ENCODE results near the gene NEU2. TPM values are rescaled to one million over a fixed set of nuclear protein-coding genes. Genes with fewer than 3 reads are reported as not detected.

Gene NEU2
- polyA plus RNA-seq, 3 donors = not detected

DNA sequence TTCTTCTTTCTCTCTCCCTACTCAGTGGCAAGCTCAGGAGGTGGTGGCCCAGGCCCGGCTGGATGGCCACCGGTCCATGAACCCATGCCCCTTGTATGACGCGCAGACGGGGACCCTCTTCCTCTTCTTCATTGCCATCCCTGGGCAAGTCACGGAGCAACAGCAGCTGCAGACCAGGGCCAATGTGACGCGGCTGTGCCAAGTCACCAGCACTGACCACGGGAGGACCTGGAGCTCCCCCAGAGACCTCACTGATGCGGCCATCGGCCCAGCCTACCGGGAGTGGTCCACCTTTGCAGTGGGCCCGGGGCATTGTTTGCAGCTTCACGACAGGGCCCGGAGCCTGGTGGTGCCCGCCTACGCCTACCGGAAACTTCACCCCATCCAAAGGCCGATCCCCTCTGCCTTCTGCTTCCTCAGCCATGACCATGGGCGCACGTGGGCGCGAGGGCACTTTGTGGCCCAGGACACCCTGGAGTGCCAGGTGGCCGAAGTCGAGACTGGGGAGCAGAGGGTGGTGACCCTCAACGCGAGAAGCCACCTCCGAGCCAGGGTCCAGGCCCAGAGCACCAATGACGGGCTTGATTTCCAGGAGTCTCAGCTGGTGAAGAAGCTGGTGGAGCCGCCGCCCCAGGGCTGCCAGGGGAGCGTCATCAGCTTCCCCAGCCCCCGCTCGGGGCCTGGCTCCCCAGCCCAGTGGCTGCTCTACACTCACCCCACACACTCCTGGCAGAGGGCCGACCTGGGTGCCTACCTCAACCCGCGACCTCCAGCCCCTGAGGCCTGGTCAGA is 1.8 kb downstream of the NEU2 start:
- no peaks in the 10 kb centered on the region for H3K4me1 Mint-ChIP-seq
- intact Hi-C loops (cut with micrococcal nuclease) = no loop called here
- H3K36me3 ChIP-seq (replicated peaks in 1 of 2; ENCODE audit: control insufficient read depth in 1 of 2, insufficient read depth in 2 of 2, low read length in 2 of 2) = no peaks in the 10 kb centered on the region
- no peak overlapping the region for H3K4me2 ChIP-seq (replicated peaks; ENCODE audit: extremely low read depth, low read length, poor library complexity, severe bottlenecking)
- peaks cover 0 to 3% (median 0%) of the 10 kb centered on the region in 3 donors for H3K27me3 Mint-ChIP-seq (ENCODE audit: low read depth in 3 of 3)
- H3K9me3 Mint-ChIP-seq = peaks cover 0 to 2% (median 0%) of the 10 kb centered on the region in 7 donors
- no peak overlapping the region for H3K4me3 Mint-ChIP-seq
- H3K79me2 ChIP-seq (ENCODE audit: insufficient read depth, low read length) = no peaks in the 10 kb centered on the region
- H3K27ac ChIP-seq (ENCODE audit: low read depth in 1 of 2, low read length in 2 of 2) = no peak overlapping the region
- no peaks in the 10 kb centered on the region for H3K4me1 ChIP-seq (ENCODE audit: control insufficient read depth in 1 of 2, insufficient read depth in 2 of 2, low read length in 2 of 2)
- no peak overlapping the region for H2AFZ ChIP-seq (ENCODE audit: insufficient read depth, low read depth, low read length, poor library complexity, severe bottlenecking)
- H3K36me3 Mint-ChIP-seq = no peaks in the 10 kb centered on the region
- H3K27me3 ChIP-seq (ENCODE audit: control insufficient read depth in 2 of 2, insufficient read depth in 2 of 2, low read length in 2 of 2) = no peaks in the 10 kb centered on the region
- DNase-seq = no peak
- H3K9ac ChIP-seq (ENCODE audit: insufficient read depth, low read length, poor library complexity, severe bottlenecking) = no peak overlapping the region
- peak overlapping the region in 1 of 7 donors; percentile 2 for H3K27ac Mint-ChIP-seq
- H3K4me3 ChIP-seq (replicated peaks in 1 of 3; ENCODE audit: low read depth in 2 of 3, low read length in 3 of 3) = no peak overlapping the region
- TF ChIP-seq, protein P1, sequence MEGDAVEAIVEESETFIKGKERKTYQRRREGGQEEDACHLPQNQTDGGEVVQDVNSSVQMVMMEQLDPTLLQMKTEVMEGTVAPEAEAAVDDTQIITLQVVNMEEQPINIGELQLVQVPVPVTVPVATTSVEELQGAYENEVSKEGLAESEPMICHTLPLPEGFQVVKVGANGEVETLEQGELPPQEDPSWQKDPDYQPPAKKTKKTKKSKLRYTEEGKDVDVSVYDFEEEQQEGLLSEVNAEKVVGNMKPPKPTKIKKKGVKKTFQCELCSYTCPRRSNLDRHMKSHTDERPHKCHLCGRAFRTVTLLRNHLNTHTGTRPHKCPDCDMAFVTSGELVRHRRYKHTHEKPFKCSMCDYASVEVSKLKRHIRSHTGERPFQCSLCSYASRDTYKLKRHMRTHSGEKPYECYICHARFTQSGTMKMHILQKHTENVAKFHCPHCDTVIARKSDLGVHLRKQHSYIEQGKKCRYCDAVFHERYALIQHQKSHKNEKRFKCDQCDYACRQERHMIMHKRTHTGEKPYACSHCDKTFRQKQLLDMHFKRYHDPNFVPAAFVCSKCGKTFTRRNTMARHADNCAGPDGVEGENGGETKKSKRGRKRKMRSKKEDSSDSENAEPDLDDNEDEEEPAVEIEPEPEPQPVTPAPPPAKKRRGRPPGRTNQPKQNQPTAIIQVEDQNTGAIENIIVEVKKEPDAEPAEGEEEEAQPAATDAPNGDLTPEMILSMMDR (IDR thresholded peaks at IDR 0.05) = no peak
- H4K20me1 ChIP-seq (ENCODE audit: insufficient read depth, low read length) = no peaks in the 10 kb centered on the region
- WGBS (ENCODE audit: insufficient coverage) = 94% methylated on average over 33 of the region's 37 CpGs
- H3K9me3 ChIP-seq (replicated peaks in 1 of 2; ENCODE audit: control insufficient read depth in 1 of 2, insufficient read depth in 1 of 2, low read length in 2 of 2) = peaks cover 0 to 5% of the 10 kb centered on the region in 2 donors

DNA sequence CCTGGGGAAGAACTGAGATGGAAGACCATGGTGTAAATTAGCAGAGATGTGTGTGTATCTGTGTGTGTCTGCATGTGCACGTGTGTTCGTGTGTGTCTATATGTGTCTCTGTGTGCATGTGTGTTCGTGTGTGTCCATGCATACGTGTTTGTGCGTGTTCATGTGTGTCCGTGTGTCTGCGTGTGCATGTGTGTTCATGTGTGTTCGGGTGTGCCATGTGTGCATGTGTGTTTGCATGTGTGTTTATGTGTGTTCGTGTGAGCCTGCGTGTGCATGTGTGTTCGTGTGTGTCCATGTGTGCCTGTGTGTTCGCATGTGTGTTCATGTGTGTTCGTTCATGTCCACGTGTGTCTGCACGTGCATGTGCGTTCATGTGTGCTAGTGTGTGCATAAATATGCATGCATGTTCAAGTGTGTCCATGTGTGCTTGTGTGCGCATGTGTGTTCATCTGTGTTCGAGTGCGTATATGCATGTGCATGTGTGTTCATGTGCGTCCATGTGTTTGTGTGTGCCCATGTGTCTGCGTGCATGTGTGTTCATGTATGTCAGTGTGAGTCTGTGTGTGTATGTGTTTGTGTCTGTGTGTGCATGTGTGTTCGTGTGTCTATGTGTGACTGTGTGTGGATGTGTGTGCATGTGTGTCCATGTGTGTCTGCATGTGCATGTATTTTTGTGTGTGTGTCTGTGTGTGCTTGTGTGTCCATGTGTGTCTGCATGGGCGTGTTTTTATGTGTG is 3.1 kb downstream of the NEU2 start:
- H3K9me3 Mint-ChIP-seq = peaks cover 0 to 1% (median 0%) of the 10 kb centered on the region in 7 donors
- no peaks in the 10 kb centered on the region for H3K4me1 ChIP-seq (ENCODE audit: control insufficient read depth in 1 of 2, insufficient read depth in 2 of 2, low read length in 2 of 2)

More for the DNA sequence above, 3.1 kb downstream of the NEU2 start:
- Mint-ChIP-seq H3K27ac (no peak overlapping the region), H3K4me1 (no peaks in the 10 kb centered on the region), H3K4me3 (no peak overlapping the region), H3K36me3 (no peaks in the 10 kb centered on the region), H3K27me3 (ENCODE audit: low read depth in 3 of 3) (peaks cover 0 to 3% (median 0%) of the 10 kb centered on the region in 3 donors)
- TF ChIP-seq, protein P1 (IDR thresholded peaks at IDR 0.05) = no peak
- Histone ChIP-seq H3K4me3 (replicated peaks in 1 of 3; ENCODE audit: low read depth in 2 of 3, low read length in 3 of 3) (no peak overlapping the region), H3K4me2 (replicated peaks; ENCODE audit: extremely low read depth, low read length, poor library complexity, severe bottlenecking) (no peak overlapping the region), H2AFZ (ENCODE audit: insufficient read depth, low read depth, low read length, poor library complexity, severe bottlenecking) (no peak overlapping the region), H3K9me3 (replicated peaks in 1 of 2; ENCODE audit: control insufficient read depth in 1 of 2, insufficient read depth in 1 of 2, low read length in 2 of 2) (peaks cover 0 to 5% of the 10 kb centered on the region in 2 donors), H3K36me3 (replicated peaks in 1 of 2; ENCODE audit: control insufficient read depth in 1 of 2, insufficient read depth in 2 of 2, low read length in 2 of 2) (no peaks in the 10 kb centered on the region), H3K9ac (ENCODE audit: insufficient read depth, low read length, poor library complexity, severe bottlenecking) (no peak overlapping the region), H3K27ac (ENCODE audit: low read depth in 1 of 2, low read length in 2 of 2) (no peak overlapping the region), H4K20me1 (ENCODE audit: insufficient read depth, low read length) (no peaks in the 10 kb centered on the region), H3K27me3 (ENCODE audit: control insufficient read depth in 2 of 2, insufficient read depth in 2 of 2, low read length in 2 of 2) (no peaks in the 10 kb centered on the region), H3K79me2 (ENCODE audit: insufficient read depth, low read length) (no peaks in the 10 kb centered on the region)
- intact Hi-C loops (cut with micrococcal nuclease) = no loop called here
- 97% methylated on average over 23 of the region's 23 CpGs for WGBS (ENCODE audit: insufficient coverage)
- no peak for DNase-seq

All from CD14-positive monocyte (primary cell).